Liver (tissue), 9 donors: ENCODE data around the gene DPF3. TPM values are rescaled to one million over a fixed set of nuclear protein-coding genes. Genes with fewer than 3 reads are reported as not detected.

Source experiments
- DNase-seq: peaks from one replicate; pipeline ENCODE4 v3.0.0-alpha.2; 2017; ENCODE audit warnings: low spot score
- H3K27ac ChIP-seq, 2 donors: one replicate each; pipeline ENCODE4 v1.7.0; 2013; ENCODE audit warnings: inconsistent platforms in 2 of 2, low read length in 2 of 2, control low read depth in 1 of 2, low read depth in 1 of 2, mild to moderate bottlenecking in 1 of 2
- H3K27me3 ChIP-seq, 4 donors: one replicate each; pipeline versions ENCODE4 v1.6.1 to v1.7.0; 2013; ENCODE audit warnings: low read length in 3 of 4, inconsistent platforms in 1 of 4, mild to moderate bottlenecking in 1 of 4, moderate library complexity in 1 of 4; ENCODE audit not compliant: control insufficient read depth in 4 of 4, insufficient read depth in 4 of 4
- H3K36me3 ChIP-seq, 4 donors: one replicate each; pipeline versions ENCODE4 v1.6.1 to v1.7.0; 2013; ENCODE audit warnings: low read length in 3 of 4, mild to moderate bottlenecking in 3 of 4, low read depth in 1 of 4, moderate library complexity in 1 of 4; ENCODE audit not compliant: control insufficient read depth in 4 of 4, insufficient read depth in 3 of 4
- H3K4me1 ChIP-seq, 4 donors: one replicate each; pipeline versions ENCODE4 v1.6.1 to v1.7.0; 2013; ENCODE audit warnings: low read length in 3 of 4, mild to moderate bottlenecking in 3 of 4, moderate library complexity in 1 of 4; ENCODE audit not compliant: control insufficient read depth in 4 of 4, insufficient read depth in 4 of 4
- H3K4me3 ChIP-seq, 3 donors: one replicate each; pipeline versions ENCODE4 v1.6.1 to v1.7.0; 2013; ENCODE audit warnings: low read length in 3 of 3, control low read depth in 1 of 3, low read depth in 1 of 3, mild to moderate bottlenecking in 1 of 3
- H3K9ac ChIP-seq, 2 donors: one replicate each; pipeline ENCODE4 v1.7.0; 2013; ENCODE audit warnings: low read length in 2 of 2, mild to moderate bottlenecking in 2 of 2, moderate library complexity in 2 of 2, control low read depth in 1 of 2, low read depth in 1 of 2
- H3K9me3 ChIP-seq, 4 donors: one replicate each; pipeline versions ENCODE4 v1.6.1 to v1.7.0; 2013; ENCODE audit warnings: low read length in 3 of 4; ENCODE audit not compliant: control insufficient read depth in 4 of 4
- EGR1 ChIP-seq, 2 donors: IDR thresholded peaks; 2 replicates each; pipeline ENCODE4 v1.6.1; 2016 to 2018; ENCODE audit warnings: antibody characterized with exemption in 2 of 2, low read depth in 2 of 2
- FOXA1 ChIP-seq: IDR thresholded peaks from 2 replicates; pipeline ENCODE4 v1.6.1; 2016; ENCODE audit warnings: antibody characterized with exemption
- FOXA2 ChIP-seq: IDR thresholded peaks from 2 replicates; pipeline ENCODE4 v1.6.1; 2016; ENCODE audit warnings: antibody characterized with exemption
- GABPA ChIP-seq, 2 donors: IDR thresholded peaks in 1 of 2; conservative IDR thresholded peaks in 1 of 2; 2 replicates each; pipeline ENCODE4 v1.6.1; 2016; ENCODE audit warnings: antibody characterized with exemption in 2 of 2, mild to moderate bottlenecking in 1 of 2, moderate library complexity in 1 of 2
- HNF4A ChIP-seq, 2 donors: conservative IDR thresholded peaks; 2 replicates each; pipeline ENCODE4 v1.6.1; 2016; ENCODE audit warnings: antibody characterized with exemption in 2 of 2, mild to moderate bottlenecking in 2 of 2
- HNF4G ChIP-seq: IDR thresholded peaks from 2 replicates; pipeline ENCODE4 v1.6.1; 2016; ENCODE audit warnings: antibody characterized with exemption
- JUND ChIP-seq, 2 donors: IDR thresholded peaks; 2 replicates each; pipeline ENCODE4 v1.6.1; 2016; ENCODE audit warnings: antibody characterized with exemption in 2 of 2
- NR2F2 ChIP-seq: IDR thresholded peaks from 2 replicates; pipeline ENCODE4 v1.6.1; 2016; ENCODE audit warnings: antibody characterized with exemption
- RAD21 ChIP-seq, 2 donors: IDR thresholded peaks; 2 replicates each; pipeline ENCODE4 v1.6.1; 2016; ENCODE audit warnings: antibody characterized with exemption in 2 of 2, mild to moderate bottlenecking in 2 of 2
- RXRA ChIP-seq, 2 donors: IDR thresholded peaks; 2 replicates each; pipeline ENCODE4 v1.6.1; 2017 to 2018; ENCODE audit warnings: antibody characterized with exemption in 2 of 2, mild to moderate bottlenecking in 1 of 2
- SP1 ChIP-seq: IDR thresholded peaks from 2 replicates; pipeline ENCODE4 v1.6.1; 2018; ENCODE audit warnings: antibody characterized with exemption, mild to moderate bottlenecking
- TAF1 ChIP-seq: conservative IDR thresholded peaks from 2 replicates; pipeline ENCODE4 v1.6.1; 2016; ENCODE audit warnings: antibody characterized with exemption, mild to moderate bottlenecking
- YY1 ChIP-seq: IDR thresholded peaks from 2 replicates; pipeline ENCODE4 v1.6.1; 2016; ENCODE audit warnings: antibody characterized with exemption, mild to moderate bottlenecking
- polyA plus RNA-seq, 2 donors: library from polyadenylated mRNA; stranded (reverse) in 1 of 2; unstranded in 1 of 2; fragments of 200-250 nt in 1 of 2; fragments of >200 nt in 1 of 2; fragmentation: Nextera tagmentation in 1 of 2; extraction: Ambion mirVana in 1 of 2; gene quantifications; one replicate each; pipeline versions ENCODE4 v1.2.1 to v1.2.3, GENCODE V29; 2013 to 2015
- total RNA-seq, 2 donors: library from RNA; depleted of rRNA; stranded (reverse); fragments of >200 nt; gene quantifications; one replicate each; pipeline ENCODE4 v1.2.3, GENCODE V29; 2014
- TF ChIP-seq, protein P1 (sequence below): IDR thresholded peaks from 2 replicates; pipeline ENCODE4 v1.6.1; 2016; ENCODE audit warnings: antibody characterized with exemption
- TF ChIP-seq, protein P2 (sequence below): fragments of 150-350 bp; IDR thresholded peaks from 2 replicates; pipeline ENCODE4 v1.5.1; 2017; ENCODE audit warnings: improper control_type of control experiment, low read depth, low read length; ENCODE audit not compliant: missing input control
- TF ChIP-seq, protein P3 (sequence below): IDR thresholded peaks from 2 replicates; pipeline ENCODE4 v1.6.1; 2016; ENCODE audit warnings: antibody characterized with exemption
- TF ChIP-seq, protein P4 (sequence below): IDR thresholded peaks from 2 replicates; pipeline ENCODE4 v1.6.1; 2016; ENCODE audit warnings: antibody characterized with exemption
- TF ChIP-seq, protein P5 (sequence below): IDR thresholded peaks from 2 replicates; pipeline ENCODE4 v1.6.1; 2016; ENCODE audit warnings: antibody characterized with exemption, mild to moderate bottlenecking
- donor health status: healthy.
- donor health status: healthy.
- donor health status: healthy.
- donor health status: healthy.
- donor health status: healthy.

The DPF3 gene
- total and polyA plus RNA-seq, 4 donors, result 1.1 to 23.2 (median 2.5) TPM

DNA sequence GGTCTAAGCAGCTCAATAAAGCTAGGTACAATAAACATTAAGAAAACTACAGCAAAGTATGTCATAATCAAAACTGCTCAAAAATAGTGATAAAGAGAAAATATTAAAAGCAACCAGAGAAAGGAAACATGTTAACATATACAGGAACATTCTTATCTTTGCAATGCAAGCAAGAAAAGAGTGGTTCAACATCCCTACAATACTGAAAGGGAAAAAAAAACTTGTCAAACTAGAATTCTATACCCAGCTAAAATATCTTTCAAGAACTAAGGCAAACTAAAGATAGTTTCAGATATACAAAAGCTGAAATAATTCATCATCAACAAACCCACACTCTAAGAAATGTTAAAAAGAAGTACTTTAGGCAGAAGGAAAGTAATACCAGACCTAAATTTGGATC, 134.2 kb downstream of the DPF3 start:
- peaks cover 6 to 10% (median 7%) of the 10 kb centered on the region in 4 donors for H3K9me3 ChIP-seq
- no peaks in the 10 kb centered on the region for H3K4me1 ChIP-seq
- DNase-seq, result no peak
- H3K9ac ChIP-seq, result no peak overlapping the region
- H3K36me3 ChIP-seq, result no peaks in the 10 kb centered on the region
- no peak overlapping the region for H3K27ac ChIP-seq
- no peak overlapping the region for H3K4me3 ChIP-seq
- TF ChIP-seq HNF4A (conservative IDR thresholded peaks at IDR 0.05), result no peak
- no peak for TF ChIP-seq RAD21 (IDR thresholded peaks at IDR 0.05)
- no peak for TF ChIP-seq FOXA2
- TF ChIP-seq, protein P1, sequence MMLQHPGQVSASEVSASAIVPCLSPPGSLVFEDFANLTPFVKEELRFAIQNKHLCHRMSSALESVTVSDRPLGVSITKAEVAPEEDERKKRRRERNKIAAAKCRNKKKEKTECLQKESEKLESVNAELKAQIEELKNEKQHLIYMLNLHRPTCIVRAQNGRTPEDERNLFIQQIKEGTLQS, result no peak
- TF ChIP-seq JUND (IDR thresholded peaks at IDR 0.05), result no peak
- TF ChIP-seq, protein P2, sequence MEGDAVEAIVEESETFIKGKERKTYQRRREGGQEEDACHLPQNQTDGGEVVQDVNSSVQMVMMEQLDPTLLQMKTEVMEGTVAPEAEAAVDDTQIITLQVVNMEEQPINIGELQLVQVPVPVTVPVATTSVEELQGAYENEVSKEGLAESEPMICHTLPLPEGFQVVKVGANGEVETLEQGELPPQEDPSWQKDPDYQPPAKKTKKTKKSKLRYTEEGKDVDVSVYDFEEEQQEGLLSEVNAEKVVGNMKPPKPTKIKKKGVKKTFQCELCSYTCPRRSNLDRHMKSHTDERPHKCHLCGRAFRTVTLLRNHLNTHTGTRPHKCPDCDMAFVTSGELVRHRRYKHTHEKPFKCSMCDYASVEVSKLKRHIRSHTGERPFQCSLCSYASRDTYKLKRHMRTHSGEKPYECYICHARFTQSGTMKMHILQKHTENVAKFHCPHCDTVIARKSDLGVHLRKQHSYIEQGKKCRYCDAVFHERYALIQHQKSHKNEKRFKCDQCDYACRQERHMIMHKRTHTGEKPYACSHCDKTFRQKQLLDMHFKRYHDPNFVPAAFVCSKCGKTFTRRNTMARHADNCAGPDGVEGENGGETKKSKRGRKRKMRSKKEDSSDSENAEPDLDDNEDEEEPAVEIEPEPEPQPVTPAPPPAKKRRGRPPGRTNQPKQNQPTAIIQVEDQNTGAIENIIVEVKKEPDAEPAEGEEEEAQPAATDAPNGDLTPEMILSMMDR, result no peak
- TF ChIP-seq, protein P3, sequence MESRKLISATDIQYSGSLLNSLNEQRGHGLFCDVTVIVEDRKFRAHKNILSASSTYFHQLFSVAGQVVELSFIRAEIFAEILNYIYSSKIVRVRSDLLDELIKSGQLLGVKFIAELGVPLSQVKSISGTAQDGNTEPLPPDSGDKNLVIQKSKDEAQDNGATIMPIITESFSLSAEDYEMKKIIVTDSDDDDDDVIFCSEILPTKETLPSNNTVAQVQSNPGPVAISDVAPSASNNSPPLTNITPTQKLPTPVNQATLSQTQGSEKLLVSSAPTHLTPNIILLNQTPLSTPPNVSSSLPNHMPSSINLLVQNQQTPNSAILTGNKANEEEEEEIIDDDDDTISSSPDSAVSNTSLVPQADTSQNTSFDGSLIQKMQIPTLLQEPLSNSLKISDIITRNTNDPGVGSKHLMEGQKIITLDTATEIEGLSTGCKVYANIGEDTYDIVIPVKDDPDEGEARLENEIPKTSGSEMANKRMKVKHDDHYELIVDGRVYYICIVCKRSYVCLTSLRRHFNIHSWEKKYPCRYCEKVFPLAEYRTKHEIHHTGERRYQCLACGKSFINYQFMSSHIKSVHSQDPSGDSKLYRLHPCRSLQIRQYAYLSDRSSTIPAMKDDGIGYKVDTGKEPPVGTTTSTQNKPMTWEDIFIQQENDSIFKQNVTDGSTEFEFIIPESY, result no peak
- no peak for TF ChIP-seq YY1
- TF ChIP-seq, protein P4, sequence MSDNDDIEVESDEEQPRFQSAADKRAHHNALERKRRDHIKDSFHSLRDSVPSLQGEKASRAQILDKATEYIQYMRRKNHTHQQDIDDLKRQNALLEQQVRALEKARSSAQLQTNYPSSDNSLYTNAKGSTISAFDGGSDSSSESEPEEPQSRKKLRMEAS, result no peak
- no peak for TF ChIP-seq TAF1
- TF ChIP-seq SP1, result no peak
- no peak for TF ChIP-seq RXRA (IDR thresholded peaks at IDR 0.05)
- H3K27me3 ChIP-seq, result no peaks in the 10 kb centered on the region

DNA sequence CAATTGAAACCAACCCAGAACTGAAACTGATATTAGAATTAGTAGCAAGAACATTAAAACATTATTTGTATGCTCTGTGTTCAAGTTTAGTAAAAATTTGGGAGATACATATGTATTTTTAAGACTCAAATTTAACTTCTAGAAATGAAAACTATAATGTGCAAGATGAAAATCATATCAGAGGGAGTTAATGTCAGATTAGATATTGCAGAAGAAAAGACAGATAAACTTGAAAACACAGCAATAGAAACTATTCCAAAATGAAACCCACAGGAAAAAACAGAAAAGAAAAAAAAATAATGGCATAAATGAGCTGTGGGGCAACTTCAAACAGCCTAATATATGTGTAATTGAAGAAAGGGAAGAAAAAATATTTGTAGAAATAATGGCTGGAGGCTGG, 134.9 kb downstream of the DPF3 start:
- TF ChIP-seq, protein P4, result no peak
- no peak for TF ChIP-seq HNF4A (conservative IDR thresholded peaks at IDR 0.05)
- no peak for TF ChIP-seq GABPA (IDR thresholded peaks at IDR 0.05 in 1 of 2, conservative IDR thresholded peaks at IDR 0.05 in 1 of 2)
- TF ChIP-seq, protein P3, result no peak
- no peak for TF ChIP-seq YY1
- TF ChIP-seq, protein P1, result no peak
- TF ChIP-seq, protein P2, result no peak
- no peak for TF ChIP-seq SP1
- no peak for TF ChIP-seq HNF4G
- no peak for TF ChIP-seq FOXA2
- no peak for TF ChIP-seq TAF1
- TF ChIP-seq NR2F2, result no peak
- TF ChIP-seq JUND (IDR thresholded peaks at IDR 0.05), result no peak
- TF ChIP-seq FOXA1, result no peak
- no peak for TF ChIP-seq RXRA (IDR thresholded peaks at IDR 0.05)
- TF ChIP-seq, protein P5, sequence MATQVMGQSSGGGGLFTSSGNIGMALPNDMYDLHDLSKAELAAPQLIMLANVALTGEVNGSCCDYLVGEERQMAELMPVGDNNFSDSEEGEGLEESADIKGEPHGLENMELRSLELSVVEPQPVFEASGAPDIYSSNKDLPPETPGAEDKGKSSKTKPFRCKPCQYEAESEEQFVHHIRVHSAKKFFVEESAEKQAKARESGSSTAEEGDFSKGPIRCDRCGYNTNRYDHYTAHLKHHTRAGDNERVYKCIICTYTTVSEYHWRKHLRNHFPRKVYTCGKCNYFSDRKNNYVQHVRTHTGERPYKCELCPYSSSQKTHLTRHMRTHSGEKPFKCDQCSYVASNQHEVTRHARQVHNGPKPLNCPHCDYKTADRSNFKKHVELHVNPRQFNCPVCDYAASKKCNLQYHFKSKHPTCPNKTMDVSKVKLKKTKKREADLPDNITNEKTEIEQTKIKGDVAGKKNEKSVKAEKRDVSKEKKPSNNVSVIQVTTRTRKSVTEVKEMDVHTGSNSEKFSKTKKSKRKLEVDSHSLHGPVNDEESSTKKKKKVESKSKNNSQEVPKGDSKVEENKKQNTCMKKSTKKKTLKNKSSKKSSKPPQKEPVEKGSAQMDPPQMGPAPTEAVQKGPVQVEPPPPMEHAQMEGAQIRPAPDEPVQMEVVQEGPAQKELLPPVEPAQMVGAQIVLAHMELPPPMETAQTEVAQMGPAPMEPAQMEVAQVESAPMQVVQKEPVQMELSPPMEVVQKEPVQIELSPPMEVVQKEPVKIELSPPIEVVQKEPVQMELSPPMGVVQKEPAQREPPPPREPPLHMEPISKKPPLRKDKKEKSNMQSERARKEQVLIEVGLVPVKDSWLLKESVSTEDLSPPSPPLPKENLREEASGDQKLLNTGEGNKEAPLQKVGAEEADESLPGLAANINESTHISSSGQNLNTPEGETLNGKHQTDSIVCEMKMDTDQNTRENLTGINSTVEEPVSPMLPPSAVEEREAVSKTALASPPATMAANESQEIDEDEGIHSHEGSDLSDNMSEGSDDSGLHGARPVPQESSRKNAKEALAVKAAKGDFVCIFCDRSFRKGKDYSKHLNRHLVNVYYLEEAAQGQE, result no peak
- TF ChIP-seq EGR1 (IDR thresholded peaks at IDR 0.05; ENCODE audit: low read depth in 2 of 2), result no peak
- TF ChIP-seq RAD21 (IDR thresholded peaks at IDR 0.05), result no peak
- H3K9ac ChIP-seq, result no peak overlapping the region
- H3K36me3 ChIP-seq, result no peaks in the 10 kb centered on the region
- H3K4me3 ChIP-seq, result no peak overlapping the region
- H3K27me3 ChIP-seq, result no peaks in the 10 kb centered on the region
- no peak for DNase-seq
- H3K4me1 ChIP-seq, result no peaks in the 10 kb centered on the region
- H3K9me3 ChIP-seq, result peaks cover 6 to 10% (median 7%) of the 10 kb centered on the region in 4 donors
- H3K27ac ChIP-seq, result no peak overlapping the region
